Stimulated activated CD4-positive, alpha-beta T cell treated with anti-CD3 and anti-CD28 coated beads, Interleukin-2, amount 100 ng/mL, for 24 hours (primary cell): ENCODE data around the gene B3GALT4.
A peak's percentile ranks its signal among the peaks of the same experiment; 100 is the strongest.

Experiments used
- DNase-seq, 2 donors: peaks; one replicate each; pipeline ENCODE4 v3.0.0-alpha.2; 2020

The B3GALT4 gene

DNA sequence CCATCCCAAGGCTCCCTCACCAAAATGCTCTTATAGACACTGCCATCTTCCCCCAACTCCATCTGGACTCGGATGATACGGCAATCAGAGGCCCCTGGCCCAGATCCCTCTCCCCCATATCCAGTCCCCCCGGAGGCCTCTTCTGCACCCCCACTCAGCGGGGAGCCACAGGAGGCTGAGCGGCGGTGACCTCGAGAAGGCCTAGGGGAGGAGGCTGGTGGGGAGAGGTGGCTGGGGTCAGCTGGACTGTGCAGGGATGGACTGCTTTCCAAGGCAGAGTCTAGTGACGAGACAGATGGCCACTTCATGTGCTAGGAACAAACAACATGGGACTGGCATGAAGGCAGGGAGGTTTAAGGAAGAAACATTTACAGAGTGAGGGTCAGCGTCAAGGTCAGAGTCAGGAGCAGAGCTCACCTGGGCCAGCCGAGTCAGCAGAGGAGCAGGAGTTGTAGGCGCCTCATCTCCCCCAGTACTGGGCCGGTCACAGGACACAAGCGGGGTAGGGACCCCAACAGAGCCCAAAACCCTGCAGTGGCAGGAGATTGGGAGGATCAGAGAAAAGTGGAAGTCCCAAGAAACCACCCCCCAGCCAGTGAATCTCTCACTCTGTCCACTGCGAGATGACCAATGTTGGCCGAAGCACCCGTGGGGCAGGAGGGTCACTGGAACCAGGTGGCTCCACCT is 16.2 kb downstream of the B3GALT4 start:
- DNase-seq: no peak

DNA sequence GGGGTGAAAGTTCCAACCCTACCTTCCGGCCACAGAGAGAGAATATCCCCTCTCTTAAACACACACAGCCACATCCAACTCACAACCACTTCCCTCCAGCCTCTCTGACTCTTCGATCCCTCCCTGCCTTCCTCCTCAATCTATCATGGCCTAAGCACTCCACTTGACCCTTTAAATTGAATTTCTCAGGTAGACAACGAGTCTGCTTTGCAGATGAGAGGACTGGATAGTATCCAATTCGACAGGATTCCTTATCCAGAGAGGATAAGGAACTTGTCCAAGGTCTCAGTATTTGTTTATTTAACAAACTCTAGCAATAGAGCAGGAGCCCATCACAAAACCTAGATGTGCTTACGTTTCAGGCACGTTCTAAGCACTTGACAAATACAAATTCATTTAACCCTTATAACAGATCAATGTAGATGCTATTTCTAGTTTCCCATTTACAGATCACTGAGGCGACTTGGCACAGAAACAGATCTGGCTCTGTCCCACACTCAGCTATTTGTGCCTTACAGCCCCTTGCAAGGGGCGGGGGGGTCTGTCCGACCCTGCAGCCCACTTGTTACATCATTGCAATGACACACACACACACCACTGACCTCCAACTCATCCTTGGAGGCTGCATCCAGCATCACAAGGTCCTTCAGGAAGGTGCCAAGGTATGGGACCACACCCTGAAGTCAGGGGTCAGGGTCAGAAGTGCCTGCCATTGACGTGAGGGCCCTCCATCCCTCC is 17.3 kb downstream of the B3GALT4 start:
- no peak for DNase-seq

DNA sequence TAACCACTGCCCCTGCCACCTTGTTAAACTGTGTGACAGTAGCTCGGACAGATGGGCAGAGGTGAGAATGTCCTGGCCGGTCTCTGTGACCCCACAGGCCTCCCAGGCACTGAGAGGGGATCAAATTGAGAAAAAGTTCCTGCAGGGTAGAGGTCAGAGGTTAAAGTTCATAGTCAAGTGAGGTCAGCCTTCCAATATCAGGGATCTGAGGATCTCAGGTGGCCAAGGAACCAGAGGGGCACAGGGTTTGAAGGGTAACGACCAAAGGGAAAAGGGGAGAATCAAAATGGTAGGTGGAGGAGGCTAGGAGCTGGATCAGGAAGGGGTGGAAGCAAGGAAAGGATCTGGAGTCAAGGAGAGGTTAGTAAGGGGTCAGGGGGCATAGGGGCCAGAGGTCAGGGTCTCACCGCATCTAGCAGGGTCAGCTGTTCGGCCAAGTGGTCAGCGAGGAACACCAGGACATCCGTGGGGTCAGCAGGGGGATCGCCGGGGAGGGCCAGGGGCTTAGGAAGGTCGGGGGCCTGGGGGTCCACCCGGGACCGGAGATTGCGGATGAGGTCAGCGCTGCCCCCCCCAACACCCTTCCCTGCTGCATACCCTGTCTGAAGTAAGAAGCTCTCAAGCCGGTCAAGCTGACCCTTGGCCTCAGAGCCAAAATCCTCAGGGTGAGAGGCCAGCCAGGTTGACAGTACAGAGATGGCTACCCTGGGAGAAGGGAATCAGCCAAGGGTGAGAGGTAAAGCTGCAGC is 18.9 kb downstream of the B3GALT4 start:
- DNase-seq: no peak

GRCh38 chr6:33296797-33297405 is 20.0 kb downstream of the B3GALT4 start:
- no peak for DNase-seq

GRCh38 chr6:33297406-33297955 is 20.6 kb downstream of the B3GALT4 start:
- no peak for DNase-seq

DNA sequence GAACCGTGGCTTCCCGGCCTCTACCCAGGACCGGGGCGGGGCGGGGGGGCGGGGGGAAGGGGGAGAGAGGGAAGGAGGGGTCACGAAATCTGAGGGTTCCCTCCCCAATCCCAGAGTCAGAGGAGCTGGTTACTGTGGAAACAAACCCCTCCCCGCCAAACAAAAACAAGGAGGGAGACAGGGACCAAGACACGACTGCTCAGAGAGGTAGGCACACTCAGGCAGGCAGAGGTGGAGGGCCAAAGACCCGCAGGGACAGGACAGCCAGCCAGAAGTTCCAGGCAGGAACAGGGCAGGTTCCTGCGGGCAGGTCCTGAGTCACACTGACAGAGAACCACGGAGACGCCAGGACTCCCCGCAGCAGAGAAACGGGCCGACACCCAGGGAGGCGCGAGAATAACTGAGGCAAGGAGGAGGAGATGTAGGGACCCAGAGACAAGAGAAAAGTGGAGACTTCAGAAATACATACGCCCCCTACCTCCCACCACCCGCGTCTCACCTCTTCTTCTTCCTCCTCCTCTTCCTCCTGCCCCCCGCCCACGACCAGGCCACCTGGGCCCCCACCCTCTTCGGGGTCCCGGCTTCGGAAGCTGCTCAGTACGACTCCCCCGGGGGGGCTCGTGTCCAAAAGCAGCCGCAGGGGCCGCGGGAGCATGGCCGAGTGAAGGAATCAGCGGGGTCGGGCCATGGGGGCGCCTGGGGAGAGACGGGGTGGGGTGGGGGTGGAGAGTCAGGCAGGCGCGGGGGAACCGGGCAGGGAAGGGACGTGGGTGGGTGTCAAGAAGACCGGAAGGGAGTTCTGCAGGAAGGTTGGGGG is 21.2 kb downstream of the B3GALT4 start:
- peak; percentile 62 to 71 for DNase-seq

DNA sequence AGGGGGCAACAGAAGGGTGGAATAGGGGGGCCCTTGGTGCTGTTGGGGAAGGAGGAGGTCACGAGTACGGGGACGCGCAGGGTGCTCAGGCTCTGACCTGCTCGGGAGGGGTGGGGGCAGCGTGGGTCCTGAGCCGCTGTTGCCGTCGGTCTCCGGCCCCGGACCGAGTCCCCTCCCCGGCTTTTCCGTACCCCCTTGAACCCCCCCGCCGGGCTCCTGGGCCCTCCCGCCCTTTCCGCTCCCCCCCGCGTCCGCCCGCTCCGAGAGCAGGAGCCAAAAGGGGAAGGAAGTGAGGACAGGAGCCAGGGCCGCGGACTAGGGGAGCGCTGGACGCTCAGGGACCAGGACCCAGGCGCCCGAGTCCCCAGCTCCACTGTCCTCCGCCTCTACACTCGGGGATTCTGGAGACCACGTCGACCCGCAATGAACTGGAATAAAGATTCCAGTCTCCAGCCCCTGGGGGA is 21.9 kb downstream of the B3GALT4 start, which contains the start of gene RGL2:
RGL2 (minus strand) TSS at position 170 of the 464 bp plus-strand sequence. CDS start 332 bp downstream, outside the sequence.
- DNase-seq: peak; percentile 62 to 63

GRCh38 chr6:33299237-33299944 is 22.5 kb downstream of the B3GALT4 start:
- peak; percentile 95 for DNase-seq

DNA sequence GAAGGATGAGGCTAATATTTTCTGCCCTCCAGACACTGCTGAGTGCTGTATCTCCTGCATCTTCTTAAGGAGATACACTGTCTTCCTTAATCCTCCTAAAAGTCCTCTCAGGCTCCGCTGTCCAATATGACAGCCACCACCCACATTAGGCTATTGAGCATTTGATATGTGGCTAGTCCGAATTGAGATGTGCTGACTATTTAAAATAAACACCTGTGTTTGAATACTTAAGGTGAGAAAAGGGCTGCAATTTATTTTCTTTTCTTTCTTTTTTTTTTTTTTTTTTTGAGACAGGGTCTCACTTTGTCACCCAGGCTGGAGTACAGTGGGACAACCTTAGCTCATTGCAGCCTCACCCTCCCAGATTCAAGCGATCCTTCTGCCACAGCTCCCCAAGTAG is 25.0 kb downstream of the B3GALT4 start:
- no peak for DNase-seq

GRCh38 chr6:33304216-33304615 is 27.3 kb downstream of the B3GALT4 start:
- DNase-seq: no peak

- DNase-seq: no peak
These were observed 28.1 kb downstream of the B3GALT4 start for GRCh38 chr6:33305052-33305451.

DNA sequence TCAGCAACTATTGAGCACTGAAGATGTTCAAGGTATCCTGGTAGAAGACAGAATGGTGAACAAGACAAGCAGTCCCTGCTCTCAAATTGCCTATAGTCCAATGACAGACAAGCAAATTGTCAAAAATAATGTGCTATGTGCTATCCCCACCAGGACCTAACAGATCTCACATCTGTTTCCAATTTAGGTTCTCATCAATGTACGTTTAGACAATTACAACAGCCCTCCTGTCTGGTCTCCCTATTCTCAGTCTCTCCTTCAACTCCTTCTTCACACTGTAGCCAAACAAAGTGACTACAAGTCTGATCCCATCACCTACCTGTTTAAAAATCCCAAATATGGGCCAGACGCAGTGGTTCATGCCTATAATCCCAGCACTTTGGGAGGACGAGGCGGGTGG is 29.4 kb downstream of the B3GALT4 start:
- DNase-seq: no peak

DNA sequence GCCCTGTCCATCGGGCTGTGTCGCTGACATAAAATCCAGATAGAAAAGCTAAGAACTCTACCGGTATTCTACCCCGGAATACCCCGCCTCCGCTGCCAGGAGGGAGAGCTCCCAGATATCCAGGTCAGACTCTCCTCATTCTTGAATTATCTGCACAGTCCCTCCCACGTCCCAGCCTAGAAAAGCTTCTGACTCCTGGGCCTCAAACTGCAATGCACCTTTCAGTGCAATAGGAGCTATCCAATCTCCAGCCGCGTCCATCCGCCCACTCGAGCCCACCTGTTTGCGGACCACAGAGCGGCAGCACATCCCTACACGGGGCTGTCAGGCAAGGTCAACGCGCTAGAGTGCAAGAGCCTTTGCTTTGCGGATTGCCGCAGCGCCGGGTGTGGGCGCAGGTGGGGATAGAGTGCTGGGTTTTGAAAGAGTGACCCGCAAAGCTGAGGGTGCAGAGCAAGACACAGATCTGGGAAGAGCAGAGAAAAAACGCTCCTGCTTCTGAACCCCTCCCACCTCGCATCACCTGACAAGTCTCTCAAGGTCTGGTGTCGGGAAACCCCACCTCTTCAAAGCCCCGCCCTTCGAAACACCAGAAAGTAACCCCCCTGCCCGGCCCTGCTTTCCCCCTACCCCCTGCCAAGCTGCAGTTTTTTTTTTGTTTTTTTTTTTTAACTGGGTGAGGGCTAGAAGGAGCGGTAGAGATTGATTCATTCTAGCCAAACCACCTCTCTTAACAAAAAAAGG is 35.6 kb downstream of the B3GALT4 start:
- peak; percentile 79 to 84 for DNase-seq

DNA sequence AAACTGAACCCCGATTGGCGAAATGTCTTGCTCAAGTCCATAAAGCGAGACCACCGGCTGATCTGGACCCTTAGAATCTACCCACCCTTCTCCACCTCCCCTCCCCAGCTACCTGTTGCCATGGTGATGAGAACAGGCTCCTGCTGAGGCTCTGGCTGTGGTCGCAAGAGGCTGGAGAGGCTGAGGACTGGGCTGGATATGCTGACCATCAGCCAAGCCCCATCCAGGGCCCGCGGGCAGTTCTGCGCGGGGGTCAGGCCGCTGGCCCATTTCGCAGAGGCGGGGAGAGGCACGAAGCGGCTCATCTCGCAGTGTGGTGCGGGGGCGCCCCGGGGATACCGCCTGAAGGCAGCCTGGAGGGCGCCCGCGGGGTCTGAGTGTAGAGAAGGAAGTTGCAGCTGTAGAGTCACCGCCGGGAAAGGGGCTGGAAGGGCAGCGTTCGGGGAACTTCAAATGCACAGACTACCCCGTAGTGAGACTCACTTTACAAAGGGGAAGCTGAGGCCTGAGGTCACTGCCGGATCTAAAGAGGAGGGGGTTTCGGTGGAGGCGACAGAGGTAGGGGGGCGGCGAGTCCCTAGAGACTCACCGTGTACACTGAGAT is 36.3 kb downstream of the B3GALT4 start:
- DNase-seq: peak; percentile 62 to 64

DNA sequence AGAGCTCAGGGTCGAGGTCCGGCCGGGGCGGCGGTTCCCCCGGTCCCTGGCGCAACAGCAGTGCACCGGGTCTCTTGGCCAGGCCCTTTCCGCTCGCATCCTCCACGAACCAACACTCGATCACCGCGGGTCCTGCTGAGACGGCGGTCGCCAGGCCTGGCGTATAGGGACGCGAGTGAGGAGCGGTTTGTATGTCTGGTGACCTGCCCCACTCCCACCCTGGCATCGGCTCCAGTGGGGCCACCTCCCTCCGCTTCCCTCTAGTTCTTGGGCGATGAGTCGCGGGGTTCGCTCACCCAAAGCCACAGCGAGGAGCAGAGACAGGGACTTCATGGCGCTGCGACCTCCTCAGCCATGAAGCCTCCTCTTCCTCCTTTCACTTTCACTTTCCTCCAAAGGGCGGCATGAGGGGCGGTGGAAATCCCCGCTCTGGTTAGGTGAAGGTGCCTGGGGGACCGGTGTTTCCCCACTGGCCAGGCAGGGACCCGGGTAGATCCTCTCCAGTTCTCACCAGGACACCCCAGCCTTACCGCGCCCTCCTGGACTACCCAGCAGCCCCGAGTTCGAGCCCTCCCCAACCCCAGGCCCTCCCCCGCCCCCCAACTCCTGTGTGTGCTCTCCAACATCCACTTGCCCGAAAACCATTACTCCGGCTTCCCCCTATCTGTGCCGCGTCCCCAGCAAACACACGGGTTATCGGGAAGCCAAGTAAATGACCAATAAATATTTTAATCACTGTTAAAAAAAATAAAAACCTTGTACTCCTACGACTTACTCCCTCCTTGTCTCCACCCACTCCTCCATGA is 37.0 kb downstream of the B3GALT4 start, which contains the start of gene TAPBP:
TAPBP (minus strand) TSS at position 370 of the 806 bp plus-strand sequence; CDS start at position 333, 37 bp downstream.
- peak; percentile 85 for DNase-seq

GRCh38 chr6:33314515-33314942 is 37.6 kb downstream of the B3GALT4 start:
- DNase-seq: peak; percentile 60 to 71

DNA sequence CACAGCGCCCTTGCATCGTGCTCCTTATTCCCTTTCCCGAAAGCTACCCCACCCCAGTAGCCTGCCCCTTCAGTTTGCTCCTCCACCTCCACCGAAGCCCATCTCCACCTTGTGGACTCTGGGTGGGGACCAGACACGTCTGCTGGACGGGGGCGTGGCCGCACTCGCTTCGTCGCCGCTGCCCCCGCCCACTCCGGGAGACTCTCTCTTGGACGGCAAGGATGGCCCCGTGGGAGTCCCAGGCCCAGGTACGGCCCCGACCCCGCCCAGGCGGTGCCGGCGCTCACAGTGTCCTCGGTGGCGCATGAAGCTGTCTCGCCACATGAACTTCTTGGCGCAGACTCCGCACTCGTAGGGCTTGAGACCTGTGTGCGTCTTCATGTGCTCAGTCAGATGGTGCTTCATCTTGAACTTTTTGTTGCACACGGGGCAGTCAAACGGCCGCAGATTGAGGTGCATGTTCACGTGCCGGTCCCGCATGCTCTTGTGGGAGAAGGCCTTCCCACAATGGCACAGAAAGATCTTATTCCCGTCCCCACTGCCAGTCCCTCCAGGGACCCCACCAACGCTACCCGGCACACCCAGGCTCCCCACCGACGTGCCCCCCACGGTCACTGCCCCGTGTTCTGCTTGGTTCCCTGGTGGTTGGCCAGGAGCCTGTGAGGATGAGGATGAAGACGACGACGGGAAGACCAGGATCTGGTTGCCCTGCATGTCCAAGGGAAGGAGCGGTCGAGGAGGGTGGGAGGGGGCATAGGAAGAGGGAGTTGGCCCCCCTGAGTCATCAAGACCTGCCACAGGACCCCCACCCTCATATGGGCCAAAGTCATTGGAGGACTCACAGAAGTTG is 38.2 kb downstream of the B3GALT4 start:
- peak in 1 of 2 donors; percentile 27 for DNase-seq
